Activated CD8-positive, alpha-beta memory T cell treated with anti-CD3 and anti-CD28 coated beads for 1 hour (primary cell): ENCODE measurements around the gene NAA30.
"Not testable (repeated sequence)": the region's sequence is repeated elsewhere in the genome, so short reads cannot be mapped to it uniquely, and the experiment has no call there.

Source experiments
- DNase-seq, 2 donors: peaks; one replicate each; pipeline ENCODE4 v3.0.0-alpha.2; 2020; ENCODE audit warnings: low read depth in 1 of 2; ENCODE audit errors: extremely low read depth in 1 of 2

Gene NAA30

DNA sequence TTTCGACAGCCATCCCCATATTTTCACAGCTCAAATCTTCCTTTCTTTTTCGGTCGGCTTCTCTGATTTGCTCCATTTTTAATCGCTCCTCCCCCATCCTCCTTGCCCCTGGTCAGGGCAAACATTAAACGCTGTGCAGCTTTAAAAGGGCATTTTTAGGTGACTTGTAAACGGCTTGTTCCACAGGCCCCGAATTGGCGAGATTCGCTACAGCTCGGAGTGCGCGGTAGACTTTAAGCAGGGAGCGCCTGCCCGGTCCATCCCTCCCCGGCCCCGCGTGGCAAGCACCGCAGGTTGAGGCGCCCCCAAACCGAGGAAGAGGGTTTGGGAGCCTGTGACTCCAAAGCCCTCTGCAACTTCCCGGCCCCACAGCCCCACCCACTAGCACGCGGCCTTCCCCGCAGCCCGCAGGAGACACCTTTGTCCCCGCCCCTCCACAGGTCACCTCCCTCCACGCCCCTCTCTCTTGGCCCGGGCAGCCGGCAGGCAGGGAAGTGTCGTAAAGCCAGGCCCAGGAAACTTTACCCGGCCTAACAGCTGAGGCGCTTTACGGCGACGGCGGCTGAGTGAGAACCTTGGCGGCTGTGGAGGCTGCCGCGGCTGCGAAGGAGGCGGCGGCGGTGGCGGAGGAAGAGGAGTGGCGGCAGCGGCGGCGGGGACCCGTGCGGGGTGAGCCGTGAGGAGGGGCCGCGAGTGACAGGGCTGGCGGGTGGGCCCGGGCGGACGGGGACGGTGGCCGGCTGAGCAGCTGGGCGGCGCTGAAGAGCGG lies at the start of gene NAA30:
Gene NAA30, plus strand, starts transcription at position 550 of the 769 bp plus-strand sequence. CDS start 372 bp downstream, outside the sequence.
- DNase-seq = peak; percentile 81 to 85

DNA sequence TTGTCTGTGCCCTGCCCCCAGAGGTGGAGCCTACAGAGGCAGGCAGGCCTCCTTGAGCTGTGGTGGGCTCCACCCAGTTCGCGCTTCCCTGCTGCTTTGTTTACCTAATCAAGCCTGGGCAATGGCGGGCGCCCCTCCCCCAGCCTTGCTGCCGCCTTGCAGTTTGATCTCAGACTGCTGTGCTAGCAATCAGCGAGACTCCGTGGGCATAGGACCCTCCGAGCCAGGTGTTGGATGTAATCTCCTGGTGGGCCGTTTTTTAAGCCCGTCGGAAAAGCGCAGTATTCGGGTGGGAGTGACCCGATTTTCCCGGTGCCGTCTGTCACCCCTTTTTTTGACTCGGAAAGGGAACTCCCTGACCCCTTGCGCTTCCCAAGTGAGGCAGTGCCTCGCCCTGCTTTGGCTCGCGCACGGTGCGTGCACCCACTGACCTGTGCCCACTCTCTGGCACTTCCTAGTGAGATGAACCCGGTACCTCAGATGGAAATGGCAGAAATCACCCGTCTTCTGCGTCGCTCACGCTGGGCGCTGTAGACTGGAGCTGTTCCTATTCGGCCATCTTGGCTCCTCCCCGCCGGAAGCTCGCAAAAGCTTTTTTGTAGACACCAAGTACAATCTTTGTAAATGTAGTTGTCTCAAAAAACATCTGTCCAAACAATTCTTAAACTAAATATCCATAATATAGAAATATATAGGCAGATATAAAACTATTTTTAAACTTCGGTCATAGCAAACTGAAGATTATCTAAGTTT lies 46.7 kb upstream of the NAA30 start:
- not testable (repeated sequence) for DNase-seq

DNA sequence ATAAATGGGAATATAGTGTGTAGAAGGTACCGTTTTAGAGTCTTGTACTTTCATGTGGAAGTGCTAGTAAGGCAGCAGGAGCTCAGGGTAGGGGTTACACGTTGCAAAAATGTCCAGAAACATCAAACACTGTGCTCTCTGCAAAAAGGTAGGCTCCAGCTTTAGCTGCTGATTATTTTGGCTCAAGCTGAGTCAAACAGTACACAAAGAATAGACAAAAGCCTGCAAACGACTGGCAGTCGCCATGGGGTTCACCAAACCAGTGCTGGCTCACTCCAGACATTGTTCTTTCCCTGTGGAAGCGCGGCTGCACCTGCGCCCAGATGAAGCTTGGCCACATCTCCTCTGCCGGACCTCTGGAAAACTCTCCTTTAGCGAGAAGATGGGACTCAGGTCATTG lies 45.3 kb upstream of the NAA30 start:
- DNase-seq = no peak

DNA sequence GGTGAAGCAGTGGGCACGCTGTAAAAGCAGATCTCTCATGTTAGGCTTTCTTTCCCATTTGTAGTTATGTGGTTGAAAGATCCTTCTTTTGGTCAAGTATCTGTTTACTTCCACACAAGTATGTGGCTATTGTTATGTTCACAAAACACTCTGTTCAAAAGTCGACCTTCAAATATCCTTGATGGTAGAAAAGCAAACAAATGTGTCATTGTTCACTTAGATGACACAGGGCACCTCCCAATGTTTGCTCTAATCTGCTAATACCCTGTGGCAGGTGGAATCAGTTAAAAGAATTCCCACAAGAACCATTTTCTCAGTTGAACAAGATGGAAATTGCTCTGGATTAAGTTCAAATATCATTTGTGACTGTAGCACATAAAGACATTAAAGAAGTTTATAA lies 43.6 kb upstream of the NAA30 start:
- no peak for DNase-seq

DNA sequence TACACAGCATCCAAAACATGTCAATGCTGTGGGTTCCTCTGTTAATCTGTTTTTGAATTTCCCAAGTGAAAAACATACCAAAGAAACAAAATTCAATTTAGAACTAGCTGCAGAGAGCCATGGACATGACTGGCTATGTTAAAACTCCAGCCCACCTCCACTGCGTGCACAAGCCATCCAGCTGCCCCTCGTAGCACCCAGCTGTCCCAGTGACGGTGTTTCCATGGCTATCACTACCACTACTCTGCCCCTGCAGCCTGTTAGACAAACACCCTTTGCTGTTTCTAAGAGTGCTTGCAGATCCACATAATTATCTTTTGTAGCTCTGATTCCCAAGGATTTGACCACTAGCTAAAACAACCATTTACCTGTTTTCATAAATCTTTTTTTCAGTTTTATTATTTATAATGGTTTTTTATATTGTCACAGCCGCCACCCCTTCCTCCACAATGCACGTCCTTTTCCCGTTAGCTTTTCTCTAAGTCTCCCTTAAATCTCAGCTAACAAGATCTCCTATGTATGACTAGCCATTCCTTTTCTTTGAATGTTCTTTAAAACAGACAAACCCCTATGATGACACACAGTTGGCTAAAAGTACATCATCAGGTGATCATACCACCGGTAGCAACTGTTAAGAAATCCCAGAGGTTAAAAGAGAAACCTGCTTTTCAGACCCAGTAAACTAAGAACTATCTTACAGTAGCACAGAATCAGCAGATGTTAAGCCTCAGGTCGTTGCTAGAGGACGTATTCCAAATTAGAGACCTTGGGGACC lies 37.8 kb upstream of the NAA30 start:
- DNase-seq = no peak

DNA sequence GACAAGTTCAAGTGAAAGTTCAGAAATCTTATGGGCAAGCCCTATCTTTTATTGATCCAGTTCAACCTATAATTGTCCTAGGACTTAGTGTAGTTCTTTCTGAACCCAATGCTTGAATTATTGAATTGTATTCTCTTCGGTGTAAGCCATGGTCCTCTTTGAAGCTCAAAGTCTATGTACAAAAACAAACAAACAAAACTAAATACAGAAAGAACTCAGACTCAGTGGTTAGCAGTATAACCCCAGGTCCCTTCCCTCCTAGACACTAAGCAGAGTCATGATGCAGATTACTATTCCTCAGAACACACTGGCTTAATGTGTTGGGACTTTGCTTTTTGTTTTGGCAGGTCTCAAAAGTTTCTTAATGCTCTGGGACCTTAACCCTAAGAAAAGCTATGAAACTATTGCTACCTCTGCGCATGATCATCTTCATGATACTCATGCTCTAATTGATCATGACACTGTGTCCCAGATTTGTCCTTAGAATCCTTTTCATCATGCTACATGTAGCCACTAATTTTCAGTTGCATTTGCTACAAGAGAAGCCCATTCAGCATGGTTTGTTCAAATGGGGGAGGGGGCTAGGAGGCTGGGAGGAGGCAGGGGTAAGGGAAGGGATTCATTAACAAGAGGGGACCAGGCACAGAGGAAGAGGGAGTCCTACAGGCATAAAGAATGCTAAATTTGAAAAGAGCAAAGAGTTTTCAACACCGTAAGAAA lies 35.1 kb upstream of the NAA30 start:
- no peak for DNase-seq

DNA sequence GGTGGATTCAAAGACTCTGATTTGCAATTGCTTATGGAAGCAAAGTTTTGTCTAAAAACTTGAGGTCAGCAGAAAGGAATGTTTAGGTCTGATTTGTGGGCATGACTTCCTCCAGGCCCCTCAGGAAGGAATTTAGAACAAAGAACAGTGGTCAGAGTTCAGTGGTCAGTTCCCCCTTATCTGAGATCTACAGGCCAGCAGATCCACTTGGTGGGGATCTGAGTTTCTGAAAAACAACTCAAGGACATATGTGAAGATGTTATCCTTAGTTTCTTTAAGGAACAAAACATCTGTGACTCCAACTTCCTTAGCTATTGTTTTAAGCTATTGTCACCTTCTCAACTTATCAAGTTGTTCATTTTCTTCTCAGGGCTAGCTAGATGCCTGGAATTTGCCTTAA lies 28.0 kb upstream of the NAA30 start:
- DNase-seq = no peak

DNA sequence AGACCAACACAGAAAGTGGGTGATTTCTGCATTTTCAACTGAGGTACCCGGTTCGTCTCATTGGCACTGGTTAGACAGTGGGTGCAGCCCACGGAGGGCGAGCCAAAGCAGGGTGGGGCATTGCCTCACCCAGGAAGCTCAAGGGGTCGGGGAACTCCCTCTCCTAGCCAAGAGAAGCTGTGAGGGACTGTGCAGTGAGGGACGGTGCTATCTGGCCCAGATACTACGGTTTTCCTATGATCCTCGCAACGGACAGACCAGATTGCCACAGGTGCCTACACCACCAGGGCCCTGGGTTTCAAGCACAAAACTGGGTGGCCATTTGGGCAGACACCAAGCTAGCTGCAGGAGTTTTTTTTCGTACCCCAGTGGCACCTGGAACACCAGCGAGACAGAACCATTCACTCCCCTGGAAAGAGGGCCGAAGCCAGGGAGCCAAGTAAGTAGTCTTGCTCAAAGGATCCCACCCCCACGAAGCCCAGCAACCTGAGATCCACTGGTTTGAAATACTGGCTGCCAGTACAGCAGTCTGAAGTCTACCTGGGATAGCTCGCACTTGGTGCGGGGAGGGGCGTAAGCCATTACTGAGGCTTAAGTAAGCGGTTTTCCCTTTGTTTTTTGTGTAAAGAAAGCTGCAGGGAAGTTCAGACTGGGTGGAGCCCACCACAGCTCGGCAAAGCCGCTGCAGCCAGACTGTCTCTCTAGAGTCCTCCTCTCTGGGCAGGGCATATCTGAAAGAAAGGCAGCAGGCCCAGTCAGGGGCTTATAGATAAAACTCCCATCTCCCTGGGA lies 25.5 kb upstream of the NAA30 start:
- DNase-seq = no peak

DNA sequence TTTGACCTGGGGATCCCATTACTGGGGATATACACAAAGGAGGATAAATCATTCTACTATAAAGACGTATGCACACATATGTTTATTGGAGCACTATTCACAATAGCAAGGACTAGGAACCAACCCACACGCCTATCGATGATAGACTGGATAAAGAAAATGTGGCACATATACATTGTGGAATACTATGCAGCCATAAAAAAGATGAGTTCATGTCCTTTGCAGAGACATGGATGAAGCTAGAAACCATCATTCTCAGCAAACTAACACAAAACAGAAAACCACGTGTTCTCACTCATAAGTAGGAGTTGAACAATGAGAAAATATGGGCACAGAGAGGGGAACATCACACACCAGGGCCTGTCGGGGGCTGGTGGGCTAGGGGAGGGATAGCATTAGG lies 20.2 kb upstream of the NAA30 start:
- DNase-seq = not testable (repeated sequence)

DNA sequence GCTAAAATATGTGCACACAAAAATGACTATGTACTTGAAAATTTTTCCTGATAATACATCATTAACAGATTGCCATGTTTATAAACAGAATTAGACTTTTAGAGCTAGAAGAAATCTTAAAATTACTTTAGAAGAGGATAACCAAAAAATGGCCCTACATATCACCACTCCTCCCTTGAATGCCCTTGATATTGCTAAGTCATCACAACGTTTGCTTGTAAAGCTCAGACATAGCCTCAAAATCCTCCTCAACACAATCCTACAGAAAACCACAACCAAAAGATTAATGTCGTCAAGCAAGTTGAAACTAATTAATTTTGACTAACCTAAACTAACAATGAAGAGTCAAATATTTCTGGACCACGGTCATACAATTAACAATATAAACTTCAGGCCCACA lies 19.4 kb upstream of the NAA30 start:
- no peak for DNase-seq

DNA sequence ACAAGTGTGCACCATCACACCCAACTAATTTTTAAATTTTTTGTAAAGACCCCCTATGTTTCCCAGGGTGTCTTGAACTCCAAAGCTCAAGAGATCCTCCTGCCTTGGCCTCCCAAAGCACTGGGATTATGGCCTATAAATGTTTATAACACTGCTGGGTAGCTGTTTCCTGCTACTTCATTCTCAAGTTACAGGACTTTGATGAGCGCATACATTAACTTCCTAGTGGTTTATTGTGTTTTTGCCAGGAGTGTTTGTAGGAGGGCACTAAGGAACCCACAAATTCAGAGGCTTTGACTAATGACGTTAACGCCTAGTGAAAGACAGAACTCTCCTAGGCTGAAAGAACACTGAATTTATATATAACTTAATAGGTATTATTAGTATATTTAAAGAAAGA lies 15.2 kb upstream of the NAA30 start:
- DNase-seq = no peak

DNA sequence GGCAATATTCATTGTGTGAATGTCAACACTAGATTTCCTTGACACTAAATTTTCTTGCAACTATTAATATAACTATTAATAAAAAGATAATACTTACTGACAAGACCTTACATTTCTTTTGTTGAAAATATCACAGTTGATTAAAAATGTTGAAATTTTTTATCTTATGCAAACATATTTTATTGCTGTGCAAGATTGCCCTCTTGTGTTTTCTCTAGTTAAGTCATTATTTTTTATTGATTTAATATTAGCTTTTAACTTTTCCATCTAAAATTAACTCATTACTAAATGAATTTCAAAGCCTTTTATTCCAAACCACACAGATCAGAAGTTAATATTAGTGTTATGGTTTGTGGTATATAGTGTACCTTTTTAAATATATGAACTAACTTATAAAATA lies 11.7 kb upstream of the NAA30 start:
- DNase-seq = no peak

DNA sequence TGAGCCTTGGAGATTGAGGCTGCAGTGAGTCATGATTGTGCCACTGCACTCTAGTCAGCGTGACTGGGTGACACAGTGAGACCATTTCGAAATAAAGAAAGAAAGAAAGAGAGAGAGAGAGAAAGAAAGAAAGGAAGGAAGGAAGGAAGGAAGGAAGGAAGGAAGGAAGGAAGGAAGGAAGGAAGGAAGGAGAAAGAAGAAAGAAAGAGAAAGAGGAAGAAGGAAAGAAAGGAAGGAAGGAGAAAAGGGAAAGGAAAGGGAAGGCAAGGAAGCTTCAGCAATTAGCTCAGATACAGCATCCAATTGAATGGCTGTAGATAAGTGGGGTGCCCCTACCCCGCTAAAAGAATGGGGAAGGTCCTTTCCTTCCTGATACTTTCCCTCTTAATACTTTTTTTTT lies 9.5 kb upstream of the NAA30 start:
- no peak for DNase-seq

DNA sequence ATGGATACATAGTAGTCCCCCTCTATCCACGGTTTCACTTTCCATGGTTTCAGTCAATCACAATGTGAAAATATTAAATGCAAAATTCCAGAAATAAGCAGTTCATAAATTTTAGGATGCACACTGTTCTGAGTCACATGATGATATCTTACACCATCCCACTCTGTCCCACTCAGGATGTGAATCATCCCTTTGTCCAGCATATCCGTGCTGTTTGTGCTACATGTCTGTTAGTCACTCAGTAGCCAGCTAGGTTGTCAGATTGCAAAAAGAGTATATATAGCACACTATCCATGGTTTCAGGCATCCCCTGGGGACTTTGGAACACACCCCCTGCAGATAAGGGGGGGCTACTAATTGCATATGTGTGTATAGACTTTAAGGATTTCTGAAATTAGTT lies 8.1 kb upstream of the NAA30 start:
- DNase-seq = no peak

DNA sequence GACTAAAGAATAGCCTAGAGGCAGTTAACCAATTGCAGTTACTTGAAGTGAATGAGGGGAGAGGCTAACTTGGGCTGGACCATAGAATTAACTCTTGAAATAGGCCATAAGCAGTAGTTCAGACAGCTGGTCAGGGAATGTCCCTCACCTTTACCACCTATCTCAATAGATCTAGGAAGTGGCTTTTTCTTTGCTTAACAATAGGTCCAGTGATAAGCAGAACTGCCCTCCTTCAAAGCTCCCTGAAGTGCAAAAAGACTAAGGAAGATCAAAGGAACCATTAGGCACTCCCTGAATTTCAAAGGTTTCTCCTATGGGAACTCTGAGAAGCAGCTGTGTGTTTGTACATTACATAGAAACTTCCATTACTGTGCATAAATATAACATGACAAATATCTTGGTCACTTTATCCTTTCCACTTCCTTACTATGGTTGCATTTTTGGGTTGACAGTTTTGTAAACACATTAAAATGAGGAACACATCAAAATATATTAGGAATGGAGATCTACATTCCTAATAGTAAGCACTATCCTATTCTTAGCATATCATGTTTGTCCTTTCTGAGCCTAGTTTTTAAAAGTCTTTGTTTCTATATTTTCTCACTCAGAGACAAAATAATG lies 7.2 kb upstream of the NAA30 start:
- no peak for DNase-seq

DNA sequence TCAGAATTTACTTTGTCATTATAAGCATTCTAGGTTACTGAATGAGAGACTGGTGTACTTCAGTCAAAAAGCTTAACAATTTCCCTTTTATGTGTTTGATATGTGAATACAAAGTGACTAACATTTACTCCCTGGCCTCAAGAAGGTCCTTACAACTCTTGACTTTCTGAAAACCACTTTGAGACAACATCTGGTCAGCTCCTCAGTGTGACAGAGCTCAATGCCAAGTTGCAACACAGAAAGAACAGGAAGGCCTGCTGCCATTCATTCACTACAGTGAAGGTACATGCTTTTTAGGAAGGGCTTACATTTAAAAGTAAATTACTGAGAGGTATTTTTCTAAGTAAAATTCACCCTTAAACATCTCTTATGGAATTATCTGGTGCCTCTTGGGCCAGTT lies 2.3 kb upstream of the NAA30 start:
- DNase-seq = no peak

DNA sequence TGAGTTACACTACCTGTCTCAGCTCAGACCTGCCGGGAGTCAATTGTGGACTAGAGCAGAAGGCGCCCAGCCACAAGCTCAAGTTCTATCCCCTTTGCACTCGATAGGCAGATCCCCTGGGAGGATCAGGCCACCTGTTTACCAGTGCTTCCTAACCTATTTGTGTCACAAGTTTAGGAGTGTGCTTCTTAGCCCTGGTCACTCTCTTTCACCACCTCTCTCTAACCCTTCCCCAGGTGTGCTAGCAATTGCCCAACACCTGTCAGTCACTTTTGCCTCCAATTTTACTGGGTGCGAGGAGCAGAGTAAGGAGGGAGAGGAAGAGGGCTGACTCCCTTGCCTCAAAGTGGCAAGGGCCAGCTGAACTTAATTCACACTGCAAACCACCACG lies 745 bp upstream of the NAA30 start:
- no peak for DNase-seq

DNA sequence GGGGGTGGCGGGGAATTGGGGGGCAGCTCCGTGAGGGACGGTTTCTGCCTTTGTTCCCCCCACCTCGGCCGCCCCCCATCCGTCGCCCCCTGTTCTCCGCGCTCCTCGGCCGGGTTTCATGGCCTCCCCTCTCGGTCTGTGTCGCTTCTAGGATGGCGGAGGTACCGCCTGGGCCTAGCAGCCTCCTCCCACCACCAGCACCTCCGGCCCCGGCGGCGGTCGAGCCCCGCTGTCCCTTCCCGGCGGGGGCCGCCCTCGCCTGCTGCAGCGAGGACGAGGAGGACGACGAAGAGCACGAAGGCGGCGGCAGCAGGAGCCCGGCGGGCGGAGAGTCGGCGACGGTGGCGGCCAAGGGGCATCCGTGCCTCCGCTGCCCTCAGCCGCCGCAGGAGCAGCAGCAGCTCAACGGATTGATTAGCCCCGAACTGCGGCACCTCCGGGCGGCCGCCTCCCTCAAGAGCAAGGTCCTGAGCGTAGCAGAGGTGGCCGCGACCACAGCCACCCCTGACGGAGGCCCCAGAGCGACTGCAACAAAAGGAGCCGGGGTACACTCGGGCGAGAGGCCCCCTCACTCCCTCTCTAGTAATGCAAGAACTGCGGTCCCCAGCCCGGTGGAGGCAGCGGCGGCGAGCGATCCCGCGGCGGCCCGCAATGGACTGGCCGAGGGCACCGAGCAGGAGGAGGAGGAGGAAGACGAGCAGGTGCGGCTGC lies 575 bp downstream of the NAA30 start:
- DNase-seq = no peak

DNA sequence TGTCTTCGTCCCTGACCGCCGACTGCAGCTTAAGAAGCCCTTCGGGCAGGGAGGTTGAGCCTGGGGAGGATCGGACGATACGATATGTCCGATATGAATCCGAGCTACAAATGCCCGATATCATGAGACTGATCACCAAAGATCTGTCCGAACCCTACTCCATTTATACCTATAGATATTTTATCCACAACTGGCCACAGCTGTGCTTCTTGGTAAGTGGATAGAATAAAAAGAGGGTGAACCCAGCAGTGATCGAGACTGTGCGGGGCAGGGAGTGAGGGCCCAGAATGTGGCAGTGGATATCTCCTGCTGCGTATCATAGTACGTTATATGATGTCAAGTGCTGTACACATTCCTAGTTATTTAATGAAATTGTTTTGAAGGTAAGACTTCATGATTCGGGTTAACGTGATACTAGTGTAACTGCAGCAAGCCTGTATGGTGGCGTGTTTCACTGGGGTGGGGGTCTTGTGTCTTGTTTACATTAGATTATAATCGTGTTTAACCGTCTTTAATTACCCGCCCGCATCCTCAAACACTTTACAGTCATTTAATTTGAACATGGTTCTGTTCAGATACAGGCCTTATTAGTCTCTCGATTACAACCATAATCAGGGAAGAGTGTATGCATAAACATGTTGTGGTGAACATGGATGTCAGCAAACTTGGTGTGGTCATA lies 1.3 kb downstream of the NAA30 start:
- DNase-seq = no peak
